Fibroblast of peridontal ligament (primary cell): ENCODE measurements around the gene RBM42.
"Not testable (repeated sequence)": the region's sequence is repeated elsewhere in the genome, so short reads cannot be mapped to it uniquely, and the experiment has no call there.

Source experiments
- DNase-seq: peaks from one replicate; pipeline ENCODE4 v3.0.0-alpha.2; 2010; ENCODE audit errors: extremely low read depth

The RBM42 gene

DNA sequence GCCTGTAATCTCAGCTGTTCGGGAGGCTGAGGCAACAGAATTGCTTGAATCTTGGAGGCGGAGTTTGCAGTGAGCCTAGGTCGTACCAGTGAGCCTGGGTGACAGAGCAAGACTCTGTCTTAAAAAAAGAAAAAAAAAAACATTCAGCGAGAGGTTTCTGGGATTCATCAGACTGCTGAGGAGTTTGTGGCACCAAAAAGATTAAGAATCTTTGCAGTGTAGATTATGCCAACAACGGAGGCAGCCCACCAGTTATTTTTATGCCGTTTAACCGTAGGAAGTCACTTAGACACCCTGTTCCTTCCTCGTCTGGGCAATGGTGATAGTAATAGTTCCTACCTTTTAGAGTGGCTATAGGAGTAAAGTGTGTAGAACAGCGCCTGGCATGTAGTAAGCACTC, 21.7 kb downstream of the RBM42 start:
- no peak for DNase-seq

DNA sequence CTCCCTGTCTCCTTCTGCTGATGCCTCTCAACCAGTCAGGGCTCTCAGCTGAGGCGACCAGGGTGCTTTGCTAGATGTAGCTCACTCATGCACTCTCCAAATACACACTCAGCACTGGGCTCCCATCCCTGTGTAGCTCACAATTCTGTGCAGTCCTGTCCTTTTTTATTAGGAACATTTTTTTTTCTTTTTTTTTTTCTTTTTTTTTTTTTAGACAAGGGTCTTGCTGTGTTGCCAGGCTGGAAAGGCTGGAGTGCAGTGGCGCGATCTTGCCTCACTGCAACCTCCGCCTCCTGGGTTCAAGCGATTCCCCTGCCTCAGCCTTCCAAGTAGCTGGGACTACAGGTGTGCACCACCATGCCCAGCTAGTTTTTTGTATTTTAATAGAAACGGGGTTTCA, 26.0 kb downstream of the RBM42 start:
- not testable (repeated sequence) for DNase-seq

DNA sequence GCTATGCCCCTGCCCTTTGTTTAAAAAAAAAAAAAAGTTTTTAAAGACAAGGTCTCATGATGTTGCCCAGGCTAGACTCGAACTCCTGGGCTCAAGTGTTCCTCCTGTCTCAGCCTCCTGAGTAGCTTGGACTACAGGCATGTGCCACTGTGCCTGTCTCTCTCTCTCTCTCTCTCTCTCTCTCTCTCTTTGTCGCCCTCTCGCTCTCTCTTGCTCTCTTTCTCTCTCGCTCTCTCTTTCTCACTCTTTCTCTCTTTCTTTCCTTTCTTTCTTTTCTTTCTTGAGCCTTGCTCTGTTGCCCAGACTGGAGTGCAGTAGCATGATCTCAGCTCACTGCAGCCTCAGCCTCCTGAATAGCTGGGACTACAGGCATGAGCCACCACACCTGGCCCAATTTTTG, 26.8 kb downstream of the RBM42 start:
- no peak for DNase-seq

DNA sequence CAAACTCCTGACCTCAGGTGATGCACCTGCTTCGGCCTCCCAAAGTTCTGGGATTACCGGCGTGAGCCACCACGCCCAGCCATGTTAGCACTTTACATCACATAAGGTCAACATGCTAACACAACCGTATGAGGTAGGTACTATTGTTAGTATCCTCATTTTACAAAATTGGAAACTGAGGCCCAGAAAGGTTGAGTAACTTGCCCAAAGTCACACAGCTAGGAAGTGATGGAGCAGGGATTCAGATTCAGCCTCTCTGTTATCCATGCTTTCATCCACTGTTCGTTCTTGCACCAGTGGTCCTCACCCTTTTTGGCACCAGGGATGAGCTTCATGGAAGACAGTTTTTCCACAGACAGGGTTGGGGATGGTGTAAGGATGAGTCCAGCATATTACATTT, 27.9 kb downstream of the RBM42 start:
- no peak for DNase-seq

DNA sequence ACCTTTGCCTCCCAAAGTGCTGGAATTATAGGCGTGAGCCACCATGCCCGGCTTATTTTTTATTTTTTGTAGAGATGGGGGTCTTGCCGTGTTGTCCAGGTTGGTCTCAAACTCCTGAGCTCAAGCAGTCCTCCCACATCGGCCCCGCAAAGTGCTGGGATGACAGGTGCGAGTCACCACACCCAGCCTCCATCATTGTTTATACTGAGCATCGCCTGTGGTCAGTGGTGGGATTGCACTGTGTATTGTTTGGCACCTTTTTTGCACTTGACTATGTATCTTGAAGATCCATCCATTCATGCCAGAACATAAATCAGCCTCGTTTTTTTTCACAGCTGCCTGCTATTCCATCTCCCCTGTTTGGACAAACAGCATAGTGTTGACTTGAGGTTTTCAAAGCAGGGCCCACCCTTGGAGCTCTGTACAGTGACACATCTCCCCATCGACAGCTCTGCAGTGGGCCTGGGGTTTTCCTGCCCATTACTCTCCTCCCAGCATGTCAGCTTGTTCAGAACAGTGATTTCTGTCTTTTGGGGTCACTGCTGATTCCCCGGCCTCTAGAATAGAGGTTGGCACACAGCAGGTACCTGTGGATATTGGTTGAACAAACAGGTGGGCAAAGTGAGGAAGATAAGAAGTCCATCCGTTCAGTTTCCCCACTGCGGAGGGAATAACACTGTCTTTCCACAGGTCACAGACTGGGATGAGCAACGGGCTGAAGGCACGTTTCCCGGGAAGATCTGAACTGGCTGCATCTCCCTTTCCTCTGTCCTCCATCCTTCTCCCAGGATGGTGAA, 29.3 kb downstream of the RBM42 start:
- no peak for DNase-seq

DNA sequence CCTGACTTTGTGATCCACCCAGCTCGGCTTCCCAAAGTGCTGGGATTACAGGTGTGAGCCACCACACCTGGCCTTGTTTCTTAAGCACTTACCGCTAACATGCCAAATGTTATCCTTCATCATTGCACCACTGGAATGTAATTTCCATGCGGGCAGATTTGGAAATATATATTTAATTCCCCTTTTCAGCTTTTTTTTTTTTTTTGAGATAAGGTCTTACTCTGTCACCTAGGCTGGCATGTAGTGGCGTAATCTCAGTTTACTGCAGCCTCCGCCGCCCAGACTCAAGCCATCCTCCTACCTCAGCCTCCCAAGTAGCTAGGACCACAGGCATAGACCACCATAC, 33.1 kb downstream of the RBM42 start:
- no peak for DNase-seq

DNA sequence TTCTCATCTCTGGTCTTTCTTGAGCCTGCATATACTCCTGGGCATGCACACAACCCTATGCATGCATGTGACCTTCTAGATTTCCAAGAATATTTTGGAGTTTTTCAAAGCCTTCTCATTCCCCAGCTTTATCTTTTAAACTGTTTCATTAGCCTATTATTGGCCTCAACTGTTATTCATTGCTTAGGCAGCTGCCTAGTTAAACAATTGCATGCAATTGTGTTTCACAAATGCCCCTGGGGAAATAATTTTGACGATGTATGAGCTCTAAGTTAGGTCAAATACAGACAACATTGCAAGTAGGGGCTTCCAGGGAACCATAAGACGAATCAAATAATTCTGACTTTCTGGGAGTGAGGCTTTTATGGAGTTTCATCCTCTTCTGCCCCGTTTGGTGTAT, 35.1 kb downstream of the RBM42 start:
- DNase-seq, result no peak

DNA sequence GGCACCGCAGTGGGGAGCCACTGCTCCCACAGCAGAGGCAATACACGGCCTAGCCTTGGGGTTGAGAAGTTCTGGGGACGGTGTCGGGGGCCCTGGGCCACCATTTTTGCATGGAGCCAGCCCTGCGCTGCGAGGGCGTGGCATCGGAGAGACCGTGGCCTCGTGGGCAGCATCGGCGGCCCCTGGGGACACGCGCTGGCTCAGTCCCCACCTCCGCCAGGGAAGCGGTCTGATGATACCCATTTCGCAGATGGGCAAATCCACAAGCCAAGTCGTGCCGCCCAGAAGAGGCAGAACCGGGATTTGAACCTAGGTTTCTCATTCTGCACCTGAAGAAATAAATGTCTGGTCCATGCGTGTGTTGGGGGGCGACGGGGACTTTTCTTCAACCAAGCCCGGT, 36.3 kb downstream of the RBM42 start:
- DNase-seq, result no peak

DNA sequence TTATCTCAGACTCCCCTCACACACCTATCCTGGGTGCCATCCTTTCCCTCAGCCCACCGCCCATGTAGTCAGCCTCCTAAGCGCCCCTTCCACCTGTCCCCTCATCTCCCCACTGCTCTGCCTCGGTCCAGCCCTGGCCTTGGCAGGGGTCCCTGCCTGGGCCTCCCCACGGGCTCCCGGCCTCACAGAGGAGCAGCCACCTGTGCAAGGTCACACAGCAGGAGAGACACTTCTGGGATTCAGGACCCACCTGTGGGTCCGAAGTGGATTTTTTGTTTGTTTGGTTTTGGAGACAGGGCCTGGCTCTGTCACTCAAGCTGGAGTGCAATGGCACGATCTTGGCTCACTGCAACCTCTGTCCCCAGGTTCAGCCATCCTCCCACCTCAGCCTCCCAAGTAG, 36.8 kb downstream of the RBM42 start:
- no peak for DNase-seq

DNA sequence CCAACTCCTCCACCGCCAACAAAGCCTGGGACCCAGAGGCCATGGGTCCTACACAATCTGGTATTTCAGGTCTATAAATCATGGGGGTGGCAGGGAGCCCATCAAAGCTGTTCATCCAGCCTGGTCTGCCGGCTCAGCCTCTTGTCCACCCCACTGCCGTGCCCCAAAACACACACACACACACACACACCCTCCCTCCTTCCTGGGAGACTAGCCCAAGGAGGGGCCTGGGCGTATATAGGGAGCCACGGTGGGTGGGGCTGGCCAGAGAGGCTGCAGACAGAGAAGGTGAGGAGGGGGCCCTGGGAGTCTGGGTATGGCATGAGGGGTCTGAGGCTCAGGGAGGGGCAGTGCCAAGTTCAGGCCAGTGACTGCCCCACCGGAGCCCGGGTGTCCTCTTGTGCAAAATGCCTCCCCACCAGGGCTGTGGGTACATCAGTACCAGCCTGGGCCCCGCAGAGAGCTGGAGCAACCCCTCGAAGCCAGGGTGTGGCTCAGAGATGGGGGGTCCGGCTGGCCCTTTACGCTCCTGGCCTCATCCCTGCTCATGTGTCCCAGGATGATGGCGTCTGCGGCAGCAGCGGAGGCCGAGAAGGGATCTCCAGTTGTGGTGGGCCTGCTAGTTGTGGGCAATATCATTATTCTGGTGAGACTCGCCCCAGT, 37.5 kb downstream of the RBM42 start, which contains the start of gene UPK1A:
Gene UPK1A (plus strand): TSS at position 267 of the 663 bp plus-strand sequence. CDS start 296 bp downstream, at position 563.
- no peak for DNase-seq

DNA sequence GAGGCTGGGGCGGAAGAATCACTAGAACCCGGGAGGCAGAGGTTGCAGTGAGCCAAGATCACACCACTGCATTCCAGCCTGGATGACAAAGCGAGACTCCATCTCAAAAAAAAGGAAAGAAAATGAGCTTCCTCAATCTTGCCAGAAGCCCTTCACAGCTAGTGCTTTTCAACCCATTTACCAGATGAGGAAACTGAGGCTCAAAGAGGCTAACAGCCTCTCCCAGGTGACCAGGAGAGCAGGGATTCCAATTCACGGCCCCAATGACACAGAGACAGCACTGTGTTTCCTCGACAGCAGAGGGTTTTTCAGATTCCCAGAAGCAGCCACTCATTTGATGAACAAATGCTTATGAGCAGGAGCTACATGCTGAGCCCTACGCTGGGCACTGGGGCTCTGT, 40.7 kb downstream of the RBM42 start:
- no peak for DNase-seq

DNA sequence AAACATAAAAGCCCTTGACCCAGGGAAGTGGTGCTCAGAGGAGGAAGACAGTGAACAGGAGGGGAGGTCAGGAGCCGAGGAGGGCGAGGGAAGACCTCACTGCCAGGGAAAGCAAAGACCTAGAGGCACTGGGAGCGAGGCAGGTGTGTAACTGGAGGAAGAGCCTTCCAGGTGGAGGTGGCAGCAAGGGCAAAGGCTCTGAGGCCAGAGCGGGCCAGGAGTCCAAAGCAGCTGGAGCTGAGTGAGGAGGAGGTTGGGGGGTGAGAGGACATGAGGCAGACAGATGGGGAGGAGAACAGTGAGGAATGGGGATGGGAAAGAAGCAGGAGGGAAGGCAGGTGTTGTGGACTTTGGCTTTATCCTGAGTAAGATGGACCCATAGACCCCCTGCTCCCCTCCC, 41.1 kb downstream of the RBM42 start:
- DNase-seq, result no peak

DNA sequence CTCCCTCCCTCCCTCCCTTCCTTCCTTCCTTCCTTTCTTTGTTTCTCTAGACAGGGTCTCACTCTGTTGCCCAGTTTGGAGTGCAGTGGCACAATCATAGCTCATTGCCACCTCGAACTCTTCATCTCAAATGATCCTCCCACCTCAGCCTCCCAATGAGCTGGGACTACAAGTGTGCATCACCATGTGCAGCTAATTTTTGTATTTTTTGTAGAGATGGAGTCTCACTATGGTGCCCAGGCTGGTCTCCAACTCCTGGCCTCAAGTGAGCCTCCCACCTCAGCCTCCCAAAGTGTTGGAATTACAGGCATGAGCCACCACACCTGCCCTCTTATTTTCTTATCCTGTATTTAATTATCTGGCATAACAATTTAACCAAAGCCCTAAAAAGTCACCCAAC, 41.9 kb downstream of the RBM42 start:
- no peak for DNase-seq

DNA sequence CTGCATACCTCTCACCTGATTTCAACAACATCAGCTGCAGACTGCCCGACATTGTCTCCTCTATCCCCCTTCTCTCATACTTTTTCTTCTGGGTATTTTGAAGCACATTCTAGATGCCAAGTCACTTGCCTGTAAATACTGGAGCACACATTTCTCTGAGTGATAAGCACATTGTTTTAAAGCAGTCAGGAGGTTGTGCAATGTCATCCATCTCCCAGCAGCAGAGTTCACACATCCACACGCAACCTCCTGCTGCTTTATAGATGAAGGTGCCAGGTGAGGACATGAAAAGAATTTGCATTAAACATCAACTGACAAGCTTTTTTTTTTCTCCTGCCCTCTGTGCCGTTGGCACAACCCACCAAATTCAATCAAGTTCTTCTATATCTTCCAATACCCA, 43.0 kb downstream of the RBM42 start:
- DNase-seq, result no peak

DNA sequence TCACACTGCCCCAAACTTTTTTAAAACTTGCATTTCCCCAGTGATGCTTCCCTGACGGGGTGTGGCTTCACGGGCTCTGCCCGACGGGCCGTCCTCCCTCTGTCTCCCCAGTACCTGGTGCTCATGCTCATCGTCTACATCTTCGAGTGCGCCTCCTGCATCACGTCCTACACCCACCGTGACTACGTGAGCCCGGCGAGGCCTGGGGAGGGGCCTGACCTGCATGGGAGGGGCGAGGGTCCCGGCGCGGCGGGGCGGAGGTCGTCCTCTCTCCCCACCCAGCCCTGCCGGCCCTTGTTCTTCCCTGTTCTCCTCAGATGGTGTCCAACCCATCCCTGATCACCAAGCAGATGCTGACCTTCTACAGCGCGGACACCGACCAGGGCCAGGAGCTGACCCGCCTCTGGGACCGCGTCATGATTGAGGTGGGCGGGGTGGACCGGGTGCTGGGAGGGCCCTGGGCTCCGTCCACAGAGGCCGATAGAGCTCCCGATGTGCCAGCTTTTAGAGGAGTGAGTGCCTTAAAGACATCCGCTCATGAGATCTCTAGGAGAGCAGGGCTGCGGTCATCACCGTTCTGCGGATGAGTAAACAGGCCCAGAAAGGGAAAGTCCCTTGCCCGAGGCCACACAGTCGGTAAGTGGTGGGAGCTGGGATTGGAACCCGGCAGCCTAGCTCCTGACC, 44.4 kb downstream of the RBM42 start:
- DNase-seq, result peak; percentile 42

DNA sequence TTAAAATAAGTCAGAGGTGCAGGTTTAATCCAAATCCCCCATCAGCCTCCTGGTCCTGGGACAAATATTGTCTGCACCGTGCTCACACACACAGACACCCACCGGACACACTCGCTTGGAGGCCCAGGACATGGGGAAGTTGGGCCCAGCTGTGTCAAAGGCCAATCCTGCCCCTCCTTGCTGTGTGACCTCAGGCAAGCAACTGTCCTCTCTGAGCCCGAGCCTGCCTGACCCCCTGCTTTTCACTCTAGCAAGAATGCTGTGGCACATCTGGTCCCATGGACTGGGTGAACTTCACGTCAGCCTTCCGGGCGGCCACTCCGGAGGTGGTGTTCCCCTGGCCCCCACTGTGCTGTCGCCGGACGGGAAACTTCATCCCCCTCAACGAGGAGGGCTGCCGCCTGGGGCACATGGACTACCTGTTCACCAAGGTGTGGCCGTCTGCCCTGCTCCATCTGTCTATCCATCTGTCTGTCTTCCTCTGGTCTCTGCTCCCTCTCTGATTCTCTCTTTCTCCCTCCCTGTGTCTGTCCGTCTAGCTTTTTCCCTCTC, 46.8 kb downstream of the RBM42 start:
- no peak for DNase-seq
